Measurements from ENCODE around the gene ANKRD13C.

- no peak for TF ChIP-seq EZH2 (IDR thresholded peaks at IDR 0.05; ENCODE audit: low read depth)
- no peak for TF ChIP-seq CTCF (conservative IDR thresholded peaks at IDR 0.05)
These were observed 61.2 kb downstream of the ANKRD13C start for GRCh38 chr1:70293186-70293843.

All from PC-9 (cell line).